Measurements from ENCODE around the gene UNC13A. TPM values are rescaled to one million over a fixed set of nuclear protein-coding genes. Genes with fewer than 3 reads are reported as not detected.

UNC13A gene
- polyA plus RNA-seq, 3 donors = 0.01 TPM; not detected in 2

GRCh38 chr19:17633700-17634099, 54.5 kb downstream of the UNC13A start:
- H3K4me1 ChIP-seq (ENCODE audit: control insufficient read depth in 1 of 2, insufficient read depth in 2 of 2, low read length in 2 of 2) = no peaks in the 10 kb centered on the region
- no peaks in the 10 kb centered on the region for H3K79me2 ChIP-seq (ENCODE audit: insufficient read depth, low read length)
- intact Hi-C loops (cut with micrococcal nuclease) = no loop called here
- no peak overlapping the region for H3K4me2 ChIP-seq (replicated peaks; ENCODE audit: extremely low read depth, low read length, poor library complexity, severe bottlenecking)
- no peak overlapping the region for H3K9ac ChIP-seq (ENCODE audit: insufficient read depth, low read length, poor library complexity, severe bottlenecking)
- H3K4me3 Mint-ChIP-seq = no peak overlapping the region
- H3K4me1 Mint-ChIP-seq = no peaks in the 10 kb centered on the region
- no peak overlapping the region for H2AFZ ChIP-seq (ENCODE audit: insufficient read depth, low read depth, low read length, poor library complexity, severe bottlenecking)
- DNase-seq = no peak
- H3K36me3 ChIP-seq (replicated peaks in 1 of 2; ENCODE audit: control insufficient read depth in 1 of 2, insufficient read depth in 2 of 2, low read length in 2 of 2) = no peaks in the 10 kb centered on the region
- H3K36me3 Mint-ChIP-seq = no peaks in the 10 kb centered on the region
- 100% methylated on average over 1 of the region's 1 CpG for WGBS (ENCODE audit: insufficient coverage)
- no peak overlapping the region for H3K27ac ChIP-seq (ENCODE audit: low read depth in 1 of 2, low read length in 2 of 2)
- no peak overlapping the region for H3K27ac Mint-ChIP-seq
- TF ChIP-seq CTCF (IDR thresholded peaks at IDR 0.05) = no peak
- no peaks in the 10 kb centered on the region for H4K20me1 ChIP-seq (ENCODE audit: insufficient read depth, low read length)
- H3K27me3 Mint-ChIP-seq (ENCODE audit: low read depth in 3 of 3) = peaks cover 2% of the 10 kb centered on the region in 3 donors
- no peaks in the 10 kb centered on the region for H3K27me3 ChIP-seq (ENCODE audit: control insufficient read depth in 2 of 2, insufficient read depth in 2 of 2, low read length in 2 of 2)
- peaks cover 0 to 3% (median 0%) of the 10 kb centered on the region in 7 donors for H3K9me3 Mint-ChIP-seq
- no peaks in the 10 kb centered on the region for H3K9me3 ChIP-seq (replicated peaks in 1 of 2; ENCODE audit: control insufficient read depth in 1 of 2, insufficient read depth in 1 of 2, low read length in 2 of 2)
- no peak overlapping the region for H3K4me3 ChIP-seq (replicated peaks in 1 of 3; ENCODE audit: low read depth in 2 of 3, low read length in 3 of 3)

GRCh38 chr19:17632577-17632976, 55.6 kb downstream of the UNC13A start:
- Histone ChIP-seq H3K27me3 (ENCODE audit: control insufficient read depth in 2 of 2, insufficient read depth in 2 of 2, low read length in 2 of 2) (no peaks in the 10 kb centered on the region), H3K36me3 (replicated peaks in 1 of 2; ENCODE audit: control insufficient read depth in 1 of 2, insufficient read depth in 2 of 2, low read length in 2 of 2) (no peaks in the 10 kb centered on the region), H3K9me3 (replicated peaks in 1 of 2; ENCODE audit: control insufficient read depth in 1 of 2, insufficient read depth in 1 of 2, low read length in 2 of 2) (no peaks in the 10 kb centered on the region), H3K9ac (ENCODE audit: insufficient read depth, low read length, poor library complexity, severe bottlenecking) (no peak overlapping the region), H3K4me1 (ENCODE audit: control insufficient read depth in 1 of 2, insufficient read depth in 2 of 2, low read length in 2 of 2) (no peaks in the 10 kb centered on the region), H3K4me2 (replicated peaks; ENCODE audit: extremely low read depth, low read length, poor library complexity, severe bottlenecking) (no peak overlapping the region), H3K79me2 (ENCODE audit: insufficient read depth, low read length) (no peaks in the 10 kb centered on the region), H2AFZ (ENCODE audit: insufficient read depth, low read depth, low read length, poor library complexity, severe bottlenecking) (no peak overlapping the region), H4K20me1 (ENCODE audit: insufficient read depth, low read length) (no peaks in the 10 kb centered on the region), H3K27ac (ENCODE audit: low read depth in 1 of 2, low read length in 2 of 2) (no peak overlapping the region), H3K4me3 (replicated peaks in 1 of 3; ENCODE audit: low read depth in 2 of 3, low read length in 3 of 3) (no peak overlapping the region)
- Mint-ChIP-seq H3K27me3 (ENCODE audit: low read depth in 3 of 3) (peaks cover 2% of the 10 kb centered on the region in 3 donors), H3K9me3 (peaks cover 0 to 3% (median 0%) of the 10 kb centered on the region in 7 donors), H3K4me1 (no peaks in the 10 kb centered on the region), H3K4me3 (no peak overlapping the region), H3K36me3 (no peaks in the 10 kb centered on the region), H3K27ac (no peak overlapping the region)
- WGBS (ENCODE audit: insufficient coverage) = 92% methylated on average over 6 of the region's 9 CpGs
- DNase-seq = no peak
- TF ChIP-seq CTCF (IDR thresholded peaks at IDR 0.05) = no peak
- intact Hi-C loops (cut with micrococcal nuclease) = no loop called here

Data from CD14-positive monocyte (primary cell).